Brain microvascular endothelial cell (primary cell): ENCODE results near the gene GARS1.
"Not testable (repeated sequence)": the region's sequence is repeated elsewhere in the genome, so short reads cannot be mapped to it uniquely, and the experiment has no call there.

Experiments
- DNase-seq: peaks from one replicate; pipeline ENCODE4 v3.0.0-alpha.2; 2020
- H3K27ac ChIP-seq: fragments of 250-450 bp; sonication (Bioruptor Pico); 2 replicates; pipeline ENCODE4 v1.5.1; 2020; ENCODE audit warnings: mild to moderate bottlenecking, moderate library complexity
- H3K27me3 ChIP-seq: fragments of 250-450 bp; sonication (Bioruptor Pico); replicated peaks from 2 replicates; pipeline ENCODE4 v1.5.1; 2020; ENCODE audit warnings: mild to moderate bottlenecking
- H3K36me3 ChIP-seq: fragments of 250-450 bp; sonication (Bioruptor Pico); replicated peaks from 2 replicates; pipeline ENCODE4 v1.5.1; 2020; ENCODE audit warnings: mild to moderate bottlenecking
- H3K4me3 ChIP-seq: 2 replicates; pipeline ENCODE4 v1.5.1; 2011; ENCODE audit warnings: low read depth, mild to moderate bottlenecking, control low read depth, low read length, moderate library complexity
- CTCF ChIP-seq: IDR thresholded peaks from 2 replicates; pipeline ENCODE4 v1.5.1; 2011; ENCODE audit warnings: low read depth, mild to moderate bottlenecking, moderate library complexity, low read length, control low read depth, inconsistent platforms; ENCODE audit errors: missing control alignments
- in situ Hi-C: cut with HindIII; loops from 2 replicates; pipeline ENCODE4 v1.10.0; 2017; ENCODE audit warnings: low sequenced_read_pairs, low pct_ligation_motif_present

Gene GARS1

GRCh38 chr7:30566596-30566995 lies 28.1 kb upstream of the GARS1 start:
- in situ Hi-C loops: no loop called here
- Histone ChIP-seq H3K27ac (no peak overlapping the region), H3K27me3 (no peaks in the 10 kb centered on the region), H3K36me3 (no peaks in the 10 kb centered on the region), H3K4me3 (no peak overlapping the region)
- TF ChIP-seq CTCF: no peak
- DNase-seq: no peak

DNA sequence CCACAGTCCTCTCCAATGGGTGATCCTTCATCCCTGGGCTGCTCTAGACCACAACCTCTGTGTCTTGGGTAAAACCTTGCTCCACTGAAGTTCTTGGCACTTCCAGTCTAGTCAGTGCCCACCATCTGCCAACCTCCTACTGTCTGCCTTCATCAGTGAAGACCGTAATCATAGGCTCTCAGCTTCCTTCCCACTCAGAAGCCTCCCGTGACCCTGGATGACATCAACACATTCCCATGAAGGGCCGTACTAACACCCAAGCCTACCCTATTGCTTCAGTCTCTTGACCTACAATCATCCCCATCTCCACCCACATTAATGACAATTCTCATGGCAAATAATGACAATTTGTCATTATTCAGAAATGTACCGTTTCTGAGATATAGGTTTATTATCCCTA lies 27.6 kb upstream of the GARS1 start:
- H3K27me3 ChIP-seq: no peaks in the 10 kb centered on the region
- H3K4me3 ChIP-seq: no peak overlapping the region
- no peak for DNase-seq
- no peaks in the 10 kb centered on the region for H3K36me3 ChIP-seq
- no peak for TF ChIP-seq CTCF
- in situ Hi-C loops: no loop called here
- H3K27ac ChIP-seq: no peak overlapping the region

GRCh38 chr7:30570238-30570637 lies 24.4 kb upstream of the GARS1 start:
- H3K4me3 ChIP-seq, H3K36me3 ChIP-seq, DNase-seq, H3K27me3 ChIP-seq, in situ Hi-C loops, H3K27ac ChIP-seq: not testable (repeated sequence)

DNA sequence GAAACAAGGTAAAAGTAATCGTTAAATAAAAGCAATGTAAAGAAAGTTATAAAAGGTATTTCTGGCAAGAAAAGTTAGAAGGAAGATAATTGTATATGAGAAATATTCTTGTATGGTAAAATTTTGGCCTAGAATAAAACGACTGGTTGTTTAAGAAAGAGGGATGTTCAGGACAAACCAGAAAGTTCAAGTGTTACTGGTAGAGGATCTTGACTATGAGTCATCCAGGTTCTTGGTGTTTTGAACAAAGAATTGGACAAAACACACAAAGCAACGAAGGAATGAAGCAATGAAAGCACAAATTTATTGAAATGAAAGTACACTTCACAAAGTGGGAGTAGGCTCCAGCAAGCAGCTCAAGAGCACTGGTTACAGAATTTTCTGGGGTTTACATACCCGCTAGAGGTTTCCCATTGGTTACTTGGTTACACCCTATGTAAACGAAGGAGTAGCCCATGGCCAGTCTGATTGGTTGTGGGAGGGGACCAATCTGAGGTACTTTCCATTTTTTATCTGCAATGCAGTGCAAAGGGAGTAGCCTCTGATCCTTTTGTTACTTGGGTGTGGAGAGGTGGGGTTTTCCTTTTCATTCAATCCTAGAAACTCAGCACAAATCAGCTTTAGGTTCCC lies 22.4 kb upstream of the GARS1 start:
- in situ Hi-C loops: no loop called here
- DNase-seq: no peak
- Histone ChIP-seq H3K4me3 (no peak overlapping the region), H3K36me3 (no peaks in the 10 kb centered on the region), H3K27me3 (no peaks in the 10 kb centered on the region), H3K27ac (no peak overlapping the region)
- TF ChIP-seq CTCF: no peak

DNA sequence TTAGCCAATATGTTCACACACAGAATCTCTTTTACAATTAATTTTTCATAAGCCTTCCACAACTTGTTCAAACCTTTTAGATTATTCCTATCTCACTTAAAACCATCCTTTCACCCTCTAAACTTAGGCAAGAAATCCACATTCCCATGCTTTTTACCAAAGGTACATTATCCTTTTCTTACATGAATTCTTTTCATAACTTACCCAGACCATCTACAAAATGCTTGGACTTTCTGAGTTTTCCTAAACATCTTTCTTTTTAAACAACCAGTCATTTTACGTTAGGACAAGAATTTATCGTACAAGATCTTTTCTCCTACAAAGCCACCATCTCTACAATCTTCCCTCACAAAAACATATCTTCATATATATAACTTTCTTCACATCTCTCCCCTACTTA lies 18.8 kb upstream of the GARS1 start:
- no peaks in the 10 kb centered on the region for H3K27me3 ChIP-seq
- H3K27ac ChIP-seq: no peak overlapping the region
- in situ Hi-C loops: no loop called here
- H3K4me3 ChIP-seq: no peak overlapping the region
- peaks cover 11% of the 10 kb centered on the region for H3K36me3 ChIP-seq
- no peak for DNase-seq
- no peak for TF ChIP-seq CTCF

- TF ChIP-seq CTCF: no peak
- peaks cover 21% of the 10 kb centered on the region for H3K36me3 ChIP-seq
- H3K27ac ChIP-seq: no peak overlapping the region
- no peak for DNase-seq
- in situ Hi-C loops: no loop called here
- no peaks in the 10 kb centered on the region for H3K27me3 ChIP-seq
- H3K4me3 ChIP-seq: no peak overlapping the region
Observed at GRCh38 chr7:30583181-30583580, 11.5 kb upstream of the GARS1 start.
